ENCODE results near the gene UBE3B. TPM values are rescaled to one million over a fixed set of nuclear protein-coding genes. Genes with fewer than 3 reads are reported as not detected.

The UBE3B gene
- polyA plus RNA-seq, 1 experiment, result 42.8 TPM

DNA sequence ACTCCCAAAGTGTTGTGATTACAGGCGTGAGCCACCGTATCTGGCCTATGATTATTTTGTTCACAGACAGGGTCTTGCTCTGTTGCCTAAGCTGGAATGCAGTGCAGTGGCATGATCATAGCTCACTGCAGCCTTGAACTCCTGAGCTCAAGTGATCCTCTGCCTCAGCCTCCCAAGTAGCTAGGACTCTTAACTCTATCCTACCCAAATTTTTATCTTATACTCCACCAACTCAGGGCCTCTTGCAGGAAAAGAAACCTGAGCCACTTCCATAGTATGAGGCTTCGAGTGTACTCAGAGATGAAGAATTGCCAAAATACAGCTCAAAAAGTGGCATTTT, 95.0 kb downstream of the UBE3B start:
- H3K4me3 ChIP-seq (ENCODE audit: low read depth, low read length), result peak overlapping the region; percentile 78; the same call in 1 of the 2 replicates
- CTCF ChIA-PET, result interaction anchor here (0.6 to 2.7 kb wide), 7 partner anchors 25 to 460 kb away, joined by 3 to 16 read pairs (median 5); no protein-coding TSS in a partner anchor
- POLR2A ChIA-PET, result no interaction called here
- no peak for DNase-seq (ENCODE audit: low read depth, low spot score)
- H3K27me3 ChIP-seq (ENCODE audit: control insufficient read depth, insufficient read depth, low read length), result no peaks in the 10 kb centered on the region
- H3K27ac ChIP-seq (ENCODE audit: low read depth, low read length), result no peak overlapping the region
- H3K9me3 ChIP-seq (ENCODE audit: control insufficient read depth, insufficient read depth, low read length), result no peaks in the 10 kb centered on the region
- TF ChIP-seq, protein P1, sequence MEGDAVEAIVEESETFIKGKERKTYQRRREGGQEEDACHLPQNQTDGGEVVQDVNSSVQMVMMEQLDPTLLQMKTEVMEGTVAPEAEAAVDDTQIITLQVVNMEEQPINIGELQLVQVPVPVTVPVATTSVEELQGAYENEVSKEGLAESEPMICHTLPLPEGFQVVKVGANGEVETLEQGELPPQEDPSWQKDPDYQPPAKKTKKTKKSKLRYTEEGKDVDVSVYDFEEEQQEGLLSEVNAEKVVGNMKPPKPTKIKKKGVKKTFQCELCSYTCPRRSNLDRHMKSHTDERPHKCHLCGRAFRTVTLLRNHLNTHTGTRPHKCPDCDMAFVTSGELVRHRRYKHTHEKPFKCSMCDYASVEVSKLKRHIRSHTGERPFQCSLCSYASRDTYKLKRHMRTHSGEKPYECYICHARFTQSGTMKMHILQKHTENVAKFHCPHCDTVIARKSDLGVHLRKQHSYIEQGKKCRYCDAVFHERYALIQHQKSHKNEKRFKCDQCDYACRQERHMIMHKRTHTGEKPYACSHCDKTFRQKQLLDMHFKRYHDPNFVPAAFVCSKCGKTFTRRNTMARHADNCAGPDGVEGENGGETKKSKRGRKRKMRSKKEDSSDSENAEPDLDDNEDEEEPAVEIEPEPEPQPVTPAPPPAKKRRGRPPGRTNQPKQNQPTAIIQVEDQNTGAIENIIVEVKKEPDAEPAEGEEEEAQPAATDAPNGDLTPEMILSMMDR (IDR thresholded peaks at IDR 0.05; ENCODE audit: low read depth, low read length), result no peak

DNA sequence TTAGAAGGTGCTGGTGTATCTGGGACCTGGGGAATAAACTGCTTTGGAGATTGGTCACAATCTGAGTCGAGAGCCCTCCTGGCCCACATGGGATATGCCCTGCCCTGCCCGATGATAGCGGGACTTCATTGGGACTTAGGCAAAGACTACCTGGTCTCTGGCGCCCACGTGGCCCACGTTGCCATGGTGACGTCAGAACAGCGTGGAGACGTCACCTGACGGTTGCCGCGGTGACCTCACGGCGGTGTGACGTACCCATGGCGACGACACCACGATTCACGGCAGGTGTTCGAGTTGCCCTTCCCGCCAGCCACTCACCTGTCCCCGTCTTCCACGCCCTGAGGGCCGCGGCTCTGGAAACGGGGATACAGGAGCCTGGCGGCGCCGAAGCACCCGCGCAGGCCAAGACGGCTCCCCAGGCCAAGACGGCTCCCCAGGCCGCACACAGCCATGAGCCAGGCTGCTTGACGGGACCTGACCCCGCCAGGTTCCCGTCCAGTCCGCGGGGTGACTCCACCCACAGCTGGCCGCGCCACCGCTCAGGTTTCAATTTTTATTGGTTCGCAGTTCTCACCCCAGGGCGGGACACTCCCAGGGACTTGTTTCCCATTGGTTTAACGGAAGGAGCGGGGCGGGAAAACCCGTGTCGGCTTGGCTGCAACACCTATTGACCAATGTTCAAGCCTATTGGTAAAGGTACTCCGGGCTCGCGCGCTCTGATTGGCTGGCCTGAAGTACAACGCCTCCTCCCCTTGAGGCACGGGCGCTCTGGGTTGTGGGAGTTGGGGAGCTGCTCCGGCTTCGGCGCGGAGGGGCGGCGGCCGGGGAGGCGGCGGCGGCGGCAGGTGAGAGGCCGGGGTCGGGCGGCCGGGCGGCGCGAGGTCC, 95.8 kb downstream of the UBE3B start, which contains the start of the genes MMAB and MVK:
TSS of gene MMAB (minus strand) at position 476 of the 885 bp plus-strand sequence. CDS start at position 452, 24 bp downstream.
TSS of gene MVK (plus strand) at position 766 of the 885 bp plus-strand sequence. CDS start 1,029 bp downstream, outside the sequence.
- TF ChIP-seq, protein P1 (IDR thresholded peaks at IDR 0.05; ENCODE audit: low read depth, low read length), result no peak
- POLR2A ChIA-PET, result interaction anchor here (0.7 to 1.3 kb wide), 2 partner anchors 24 to 110 kb away, joined by 3 read pairs; no protein-coding TSS in a partner anchor
- DNase-seq (ENCODE audit: low read depth, low spot score), result peak; percentile 96
- no peaks in the 10 kb centered on the region for H3K27me3 ChIP-seq (ENCODE audit: control insufficient read depth, insufficient read depth, low read length)
- H3K9me3 ChIP-seq (ENCODE audit: control insufficient read depth, insufficient read depth, low read length), result no peaks in the 10 kb centered on the region
- peak within 1 kb of the TSS; percentile 78 for H3K4me3 ChIP-seq (ENCODE audit: low read depth, low read length)
- peak within 1 kb of the TSS; percentile 68 for H3K27ac ChIP-seq (ENCODE audit: low read depth, low read length)
- CTCF ChIA-PET, result interaction anchor here (0.8 to 2.9 kb wide), 9 partner anchors 24 to 204 kb away, joined by 3 to 36 read pairs (median 6); no protein-coding TSS in a partner anchor

DNA sequence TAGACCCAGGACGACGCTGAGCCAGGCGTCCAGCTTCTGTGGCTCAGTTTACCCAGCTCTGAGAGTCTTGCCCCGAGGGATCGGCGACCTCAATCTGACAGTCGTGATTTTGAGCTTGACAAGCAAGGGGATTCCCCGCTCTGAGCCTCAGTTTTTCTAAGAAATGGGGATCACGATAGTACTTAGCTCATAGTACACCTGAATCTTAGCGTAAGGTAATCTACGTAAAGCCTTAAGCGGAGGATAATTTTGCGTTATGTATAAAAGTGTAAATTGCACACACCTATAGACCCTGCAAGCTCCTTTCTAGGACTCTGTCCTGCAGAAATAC, 96.4 kb downstream of the UBE3B start:
- TF ChIP-seq, protein P1 (IDR thresholded peaks at IDR 0.05; ENCODE audit: low read depth, low read length), result no peak
- Histone ChIP-seq H3K27ac (ENCODE audit: low read depth, low read length) (no peak overlapping the region), H3K9me3 (ENCODE audit: control insufficient read depth, insufficient read depth, low read length) (no peaks in the 10 kb centered on the region), H3K27me3 (ENCODE audit: control insufficient read depth, insufficient read depth, low read length) (no peaks in the 10 kb centered on the region), H3K4me3 (ENCODE audit: low read depth, low read length) (peak overlapping the region; percentile 78)
- POLR2A ChIA-PET, result interaction anchor here (0.7 to 1.3 kb wide), 2 partner anchors 24 to 111 kb away, joined by 3 read pairs; no protein-coding TSS in a partner anchor
- CTCF ChIA-PET, result interaction anchor here (0.9 to 2.9 kb wide), 6 partner anchors 23 to 203 kb away, joined by 3 to 36 read pairs (median 7); no protein-coding TSS in a partner anchor
- DNase-seq (ENCODE audit: low read depth, low spot score), result no peak

DNA sequence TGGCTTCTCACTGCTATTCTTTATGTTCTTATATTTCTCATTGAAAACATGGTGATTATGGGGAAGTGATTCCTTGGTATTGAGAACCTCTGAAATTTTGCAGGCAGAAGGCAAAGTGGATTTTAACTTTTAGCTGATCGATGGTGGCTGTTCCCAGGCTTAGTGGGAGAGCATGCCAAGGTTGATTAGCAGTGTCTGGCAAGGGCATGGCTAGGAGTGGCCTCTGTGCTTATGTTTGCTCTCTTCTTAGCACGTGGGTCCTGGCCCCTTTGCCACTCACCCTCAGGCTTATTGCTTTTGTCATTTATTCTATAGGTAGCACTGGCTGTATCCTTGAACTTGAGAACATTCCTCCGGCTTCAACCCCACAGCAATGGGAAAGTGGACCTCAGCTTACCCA, 98.2 kb downstream of the UBE3B start:
- ChIA-PET CTCF (interaction anchor here (2.9 kb wide), 1 partner anchor 22 kb away, joined by 36 read pairs; no protein-coding TSS in a partner anchor), POLR2A (no interaction called here)
- no peak for DNase-seq (ENCODE audit: low read depth, low spot score)
- TF ChIP-seq, protein P1 (IDR thresholded peaks at IDR 0.05; ENCODE audit: low read depth, low read length), result no peak
- H3K27ac ChIP-seq (ENCODE audit: low read depth, low read length), result no peak overlapping the region
- no peak overlapping the region for H3K4me3 ChIP-seq (ENCODE audit: low read depth, low read length)
- H3K9me3 ChIP-seq (ENCODE audit: control insufficient read depth, insufficient read depth, low read length), result no peaks in the 10 kb centered on the region
- H3K27me3 ChIP-seq (ENCODE audit: control insufficient read depth, insufficient read depth, low read length), result no peaks in the 10 kb centered on the region

DNA sequence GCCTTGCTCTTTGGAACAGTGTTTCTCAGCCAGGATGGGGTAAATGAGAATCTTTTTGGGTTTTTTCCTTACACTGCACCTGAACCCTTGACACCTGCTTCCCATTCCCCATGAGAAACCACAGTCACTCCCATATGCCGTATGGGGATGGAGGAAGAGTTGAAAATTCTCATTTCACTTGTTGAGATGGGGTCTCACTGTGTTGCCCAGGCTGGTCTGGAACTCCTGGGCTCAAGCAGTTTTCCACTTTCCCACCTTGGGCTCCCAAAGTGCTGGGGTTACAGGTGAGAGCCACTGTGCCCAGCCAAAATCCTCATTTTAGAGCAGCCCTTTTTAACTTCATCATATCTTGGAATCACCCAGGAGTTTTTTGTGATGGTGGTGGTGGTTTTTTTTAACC, 99.9 kb downstream of the UBE3B start:
- CTCF ChIA-PET, result no interaction called here
- Histone ChIP-seq H3K4me3 (ENCODE audit: low read depth, low read length) (no peak overlapping the region), H3K27me3 (ENCODE audit: control insufficient read depth, insufficient read depth, low read length) (no peaks in the 10 kb centered on the region), H3K9me3 (ENCODE audit: control insufficient read depth, insufficient read depth, low read length) (no peaks in the 10 kb centered on the region), H3K27ac (ENCODE audit: low read depth, low read length) (no peak overlapping the region)
- TF ChIP-seq, protein P1 (IDR thresholded peaks at IDR 0.05; ENCODE audit: low read depth, low read length), result no peak
- no peak for DNase-seq (ENCODE audit: low read depth, low spot score)
- POLR2A ChIA-PET, result no interaction called here

Data from AG04450 (cell line).